Measurements from ENCODE around the gene EFCAB8. TPM values are rescaled to one million over a fixed set of nuclear protein-coding genes. Genes with fewer than 3 reads are reported as not detected.

Gene EFCAB8
- total RNA-seq, 1 donor from 2014 or later: not detected

- H3K9me3 ChIP-seq: no peaks in the 10 kb centered on the region
- H3K36me3 ChIP-seq: no peaks in the 10 kb centered on the region
- peak in 1 of 2 donors; percentile 68 for DNase-seq (ENCODE audit: low spot score in 2 of 2)
- peaks cover 0 to 19% of the 10 kb centered on the region in 2 donors for H3K4me1 ChIP-seq
- TF ChIP-seq CTCF (IDR thresholded peaks at IDR 0.05): no peak
- no peaks in the 10 kb centered on the region for H3K27me3 ChIP-seq
- H3K27ac ChIP-seq: peak overlapping the region; percentile 89 to 90
- peak overlapping the region; percentile 88 to 91 for H3K4me3 ChIP-seq
- intact Hi-C loops (cut with DNase I): loop anchor here (5.0 kb wide), 2 partner anchors 78 to 543 kb away; partner anchors contain the start of genes COMMD7 and KIF3B
Measured at GRCh38 chr20:32819992-32820697, 38.6 kb upstream of the EFCAB8 start.

- TF ChIP-seq CTCF (IDR thresholded peaks at IDR 0.05): no peak
Measured at GRCh38 chr20:32820698-32821377, 37.9 kb upstream of the EFCAB8 start.

GRCh38 chr20:32822225-32822624 is 36.5 kb upstream of the EFCAB8 start:
- H3K36me3 ChIP-seq: peaks cover 7 to 12% of the 10 kb centered on the region in 2 donors
- H3K4me3 ChIP-seq: no peak overlapping the region
- no peaks in the 10 kb centered on the region for H3K27me3 ChIP-seq
- peak overlapping the region; percentile 38 to 40 for H3K27ac ChIP-seq
- H3K4me1 ChIP-seq: peaks cover 0 to 19% of the 10 kb centered on the region in 2 donors
- DNase-seq (ENCODE audit: low spot score in 2 of 2): no peak
- intact Hi-C loops (cut with DNase I): loop anchor here (5.0 kb wide), 1 partner anchor 545 kb away; the partner anchor contains the start of gene KIF3B
- no peaks in the 10 kb centered on the region for H3K9me3 ChIP-seq
- no peak for TF ChIP-seq CTCF (IDR thresholded peaks at IDR 0.05)

More at GRCh38 chr20:32820698-32821377, 37.9 kb upstream of the EFCAB8 start:
- H3K4me3 ChIP-seq: peak overlapping the region; percentile 88 to 91
- no peaks in the 10 kb centered on the region for H3K27me3 ChIP-seq
- peaks cover 0 to 19% of the 10 kb centered on the region in 2 donors for H3K4me1 ChIP-seq
- H3K9me3 ChIP-seq: no peaks in the 10 kb centered on the region
- H3K36me3 ChIP-seq: peaks cover 0 to under 1% of the 10 kb centered on the region in 2 donors
- intact Hi-C loops (cut with DNase I): loop anchor here (5.0 kb wide), 1 partner anchor 544 kb away; the partner anchor contains the start of gene KIF3B
- no peak for DNase-seq (ENCODE audit: low spot score in 2 of 2)
- peak overlapping the region; percentile 89 to 90 for H3K27ac ChIP-seq

GRCh38 chr20:32823078-32823477 is 35.6 kb upstream of the EFCAB8 start:
- no peak for DNase-seq (ENCODE audit: low spot score in 2 of 2)
- H3K4me3 ChIP-seq: no peak overlapping the region
- no peak for TF ChIP-seq CTCF (IDR thresholded peaks at IDR 0.05)
- H3K36me3 ChIP-seq: peaks cover 15 to 20% of the 10 kb centered on the region in 2 donors
- peaks cover 0 to 19% of the 10 kb centered on the region in 2 donors for H3K4me1 ChIP-seq
- no peaks in the 10 kb centered on the region for H3K27me3 ChIP-seq
- intact Hi-C loops (cut with DNase I): loop anchor here (5.0 kb wide), 1 partner anchor 546 kb away; the partner anchor contains the start of gene KIF3B
- H3K27ac ChIP-seq: peak overlapping the region in 1 of 2 donors; percentile 40
- no peaks in the 10 kb centered on the region for H3K9me3 ChIP-seq

- peaks cover 0 to 19% of the 10 kb centered on the region in 2 donors for H3K4me1 ChIP-seq
- H3K9me3 ChIP-seq: no peaks in the 10 kb centered on the region
- no peak for TF ChIP-seq CTCF (IDR thresholded peaks at IDR 0.05)
- H3K27ac ChIP-seq: peak overlapping the region in 1 of 2 donors; percentile 40
- intact Hi-C loops (cut with DNase I): loop anchor here (5.0 kb wide), 1 partner anchor 547 kb away; the partner anchor contains the start of gene KIF3B
- no peaks in the 10 kb centered on the region for H3K27me3 ChIP-seq
- DNase-seq (ENCODE audit: low spot score in 2 of 2): no peak
- H3K36me3 ChIP-seq: peaks cover 15 to 29% of the 10 kb centered on the region in 2 donors
- H3K4me3 ChIP-seq: no peak overlapping the region
Measured at GRCh38 chr20:32823737-32824588, 34.8 kb upstream of the EFCAB8 start.
